ENCODE measurements around the gene PRTG.

- TF ChIP-seq TAF1 (IDR thresholded peaks at IDR 0.05; ENCODE audit: low read depth, low read length) (no peak), POLR2AphosphoS5 (IDR thresholded peaks at IDR 0.05; ENCODE audit: low read depth, low read length) (no peak), POLR2A (IDR thresholded peaks at IDR 0.05; ENCODE audit: low read depth, low read length) (no peak), PAX5 (IDR thresholded peaks at IDR 0.05; ENCODE audit: insufficient read depth, low read length, severe bottlenecking) (no peak), SPI1 (IDR thresholded peaks at IDR 0.05; ENCODE audit: low read depth, low read length) (no peak)
Measured at GRCh38 chr15:55615445-55615844, 127.5 kb downstream of the PRTG start.
